Measurements from ENCODE around the gene UBALD1. TPM values are rescaled to one million over a fixed set of nuclear protein-coding genes. Genes with fewer than 3 reads are reported as not detected.

The UBALD1 gene
- total RNA-seq, 2 donors from 2014 or later, result 46.8 to 49.6 TPM

- Mint-ChIP-seq H3K36me3 (ENCODE audit: low read depth) (no peaks in the 10 kb centered on the region), H3K4me1 (peaks cover 12% of the 10 kb centered on the region), H3K4me3 (no peak overlapping the region), H3K27ac (no peak overlapping the region), H3K9me3 (peaks cover 13% of the 10 kb centered on the region), H3K27me3 (ENCODE audit: insufficient read depth) (peaks cover 8% of the 10 kb centered on the region)
- 83 to 92% methylated on average over 2 to 6 of the region's 6 CpGs for WGBS, 2 experiments (ENCODE audit: insufficient coverage in 1 of 2, insufficient read length in 1 of 2)
- peaks cover 5% of the 10 kb centered on the region for H3K4me1 ChIP-seq (ENCODE audit: control insufficient read depth, insufficient read depth, low read length)
- no peaks in the 10 kb centered on the region for H3K36me3 ChIP-seq (ENCODE audit: control insufficient read depth, insufficient read depth, low read length)
- H3K27me3 ChIP-seq (ENCODE audit: control insufficient read depth, insufficient read depth, low read length, poor library complexity, severe bottlenecking), result no peaks in the 10 kb centered on the region
- H3K27ac ChIP-seq (ENCODE audit: low read depth, low read length), result no peak overlapping the region
- no peak for TF ChIP-seq CTCF (conservative IDR thresholded peaks at IDR 0.05)
- H3K9me3 ChIP-seq (ENCODE audit: control insufficient read depth, low read length), result peaks cover 10% of the 10 kb centered on the region
- no peak overlapping the region for H3K9ac ChIP-seq (ENCODE audit: extremely low read depth, low read length, poor library complexity, severe bottlenecking)
- peak; percentile 42 for DNase-seq
- no peak overlapping the region for H3K4me3 ChIP-seq (ENCODE audit: low read length)
Observed at GRCh38 chr16:4591191-4591590, 23.5 kb downstream of the UBALD1 start.

- Histone ChIP-seq H3K9ac (ENCODE audit: extremely low read depth, low read length, poor library complexity, severe bottlenecking) (no peak overlapping the region), H3K36me3 (ENCODE audit: control insufficient read depth, insufficient read depth, low read length) (no peaks in the 10 kb centered on the region), H3K27me3 (ENCODE audit: control insufficient read depth, insufficient read depth, low read length, poor library complexity, severe bottlenecking) (no peaks in the 10 kb centered on the region), H3K9me3 (ENCODE audit: control insufficient read depth, low read length) (peaks cover 10% of the 10 kb centered on the region), H3K27ac (ENCODE audit: low read depth, low read length) (no peak overlapping the region), H3K4me3 (ENCODE audit: low read length) (no peak overlapping the region), H3K4me1 (ENCODE audit: control insufficient read depth, insufficient read depth, low read length) (peaks cover 5% of the 10 kb centered on the region)
- Mint-ChIP-seq H3K27ac (no peak overlapping the region), H3K27me3 (ENCODE audit: insufficient read depth) (peaks cover 6% of the 10 kb centered on the region), H3K4me1 (peaks cover 15% of the 10 kb centered on the region), H3K9me3 (peaks cover 16% of the 10 kb centered on the region), H3K4me3 (no peak overlapping the region), H3K36me3 (ENCODE audit: low read depth) (no peaks in the 10 kb centered on the region)
- 89 to 91% methylated on average over 3 to 6 of the region's 6 CpGs for WGBS, 2 experiments (ENCODE audit: insufficient coverage in 1 of 2, insufficient read length in 1 of 2)
- peak; percentile 26 for DNase-seq
- no peak for TF ChIP-seq CTCF (conservative IDR thresholded peaks at IDR 0.05)
Observed at GRCh38 chr16:4588961-4589360, 25.7 kb downstream of the UBALD1 start.

GRCh38 chr16:4588386-4588785 is 26.3 kb downstream of the UBALD1 start:
- H3K9ac ChIP-seq (ENCODE audit: extremely low read depth, low read length, poor library complexity, severe bottlenecking), result no peak overlapping the region
- 79 to 93% methylated on average over 2 of the region's 2 CpGs for WGBS, 2 experiments (ENCODE audit: insufficient coverage in 1 of 2, insufficient read length in 1 of 2)
- no peaks in the 10 kb centered on the region for H3K27me3 ChIP-seq (ENCODE audit: control insufficient read depth, insufficient read depth, low read length, poor library complexity, severe bottlenecking)
- H3K4me3 ChIP-seq (ENCODE audit: low read length), result no peak overlapping the region
- H3K9me3 ChIP-seq (ENCODE audit: control insufficient read depth, low read length), result peaks cover 10% of the 10 kb centered on the region
- Mint-ChIP-seq H3K36me3 (ENCODE audit: low read depth) (no peaks in the 10 kb centered on the region), H3K4me1 (peaks cover 12% of the 10 kb centered on the region), H3K4me3 (no peak overlapping the region), H3K27ac (no peak overlapping the region), H3K27me3 (ENCODE audit: insufficient read depth) (peaks cover 6% of the 10 kb centered on the region), H3K9me3 (peaks cover 16% of the 10 kb centered on the region)
- TF ChIP-seq CTCF (conservative IDR thresholded peaks at IDR 0.05), result no peak
- H3K4me1 ChIP-seq (ENCODE audit: control insufficient read depth, insufficient read depth, low read length), result peaks cover 5% of the 10 kb centered on the region
- DNase-seq, result peak; percentile 38
- H3K36me3 ChIP-seq (ENCODE audit: control insufficient read depth, insufficient read depth, low read length), result no peaks in the 10 kb centered on the region
- no peak overlapping the region for H3K27ac ChIP-seq (ENCODE audit: low read depth, low read length)

All from endodermal cell (in vitro differentiated cells).